RWPE2 (cell line): ENCODE measurements around the gene FADS1.

Source experiments
- ATAC-seq: fragments of 200-7000 bp; cut with Tn5 transposase; 3 replicates; pipeline ENCODE4 v1.9.1; 2021; ENCODE audit warnings: low read depth
- DNase-seq: peaks from one replicate; pipeline ENCODE4 v3.0.0-alpha.2; 2020; ENCODE audit warnings: low spot score
- H3K27ac ChIP-seq: fragments of 450-650 bp; 2 replicates; pipeline ENCODE4 v1.5.1; 2017; ENCODE audit warnings: mild to moderate bottlenecking; ENCODE audit not compliant: poor library complexity, severe bottlenecking
- H3K27me3 ChIP-seq: fragments of 250-450 bp; sonication (Bioruptor Pico); 2 replicates; pipeline ENCODE4 v1.5.1; 2021; ENCODE audit warnings: mild to moderate bottlenecking, moderate library complexity; ENCODE audit not compliant: insufficient read depth, poor library complexity, severe bottlenecking
- H3K36me3 ChIP-seq: fragments of 250-450 bp; sonication (Bioruptor Pico); 2 replicates; pipeline ENCODE4 v1.5.1; 2020; ENCODE audit warnings: low read depth, mild to moderate bottlenecking, moderate library complexity
- H3K4me1 ChIP-seq: fragments of 250-450 bp; sonication (Bioruptor Pico); 2 replicates; pipeline ENCODE4 v1.5.1; 2021; ENCODE audit warnings: mild to moderate bottlenecking, moderate library complexity; ENCODE audit not compliant: insufficient read depth, poor library complexity, severe bottlenecking
- H3K4me3 ChIP-seq: fragments of 250-450 bp; sonication (Bioruptor Pico); 2 replicates; pipeline ENCODE4 v1.5.1; 2021; ENCODE audit warnings: mild to moderate bottlenecking, moderate library complexity; ENCODE audit not compliant: severe bottlenecking
- H3K9me3 ChIP-seq: fragments of 250-450 bp; sonication (Bioruptor Pico); 2 replicates; pipeline ENCODE4 v1.5.1; 2021; ENCODE audit warnings: mild to moderate bottlenecking, moderate library complexity; ENCODE audit not compliant: severe bottlenecking
- CTCF ChIP-seq: fragments of 450-650 bp; IDR thresholded peaks from one replicate; pipeline ENCODE4 v1.5.1; 2017; ENCODE audit warnings: mild to moderate bottlenecking, moderate library complexity; ENCODE audit not compliant: poor library complexity, severe bottlenecking

Gene FADS1

GRCh38 chr11:61771985-61772455 lies 44.8 kb downstream of the FADS1 start:
- no peak overlapping the region for H3K27ac ChIP-seq
- no peaks in the 10 kb centered on the region for H3K36me3 ChIP-seq
- H3K4me1 ChIP-seq: no peaks in the 10 kb centered on the region
- DNase-seq: no peak
- no peaks in the 10 kb centered on the region for H3K9me3 ChIP-seq
- no peak for ATAC-seq
- H3K4me3 ChIP-seq: no peak overlapping the region
- H3K27me3 ChIP-seq: no peaks in the 10 kb centered on the region
- TF ChIP-seq CTCF: no peak

GRCh38 chr11:61771195-61771894 lies 45.5 kb downstream of the FADS1 start:
- Histone ChIP-seq H3K9me3 (no peaks in the 10 kb centered on the region), H3K36me3 (no peaks in the 10 kb centered on the region), H3K27me3 (no peaks in the 10 kb centered on the region), H3K4me3 (no peak overlapping the region), H3K4me1 (no peaks in the 10 kb centered on the region), H3K27ac (no peak overlapping the region)
- no peak for DNase-seq
- ATAC-seq: no peak
- no peak for TF ChIP-seq CTCF

- no peaks in the 10 kb centered on the region for H3K9me3 ChIP-seq
- ATAC-seq (no peak), DNase-seq (no peak)
- H3K4me1 ChIP-seq: no peaks in the 10 kb centered on the region
- no peak overlapping the region for H3K4me3 ChIP-seq
- H3K36me3 ChIP-seq: no peaks in the 10 kb centered on the region
- TF ChIP-seq CTCF: no peak
- no peak overlapping the region for H3K27ac ChIP-seq
- no peaks in the 10 kb centered on the region for H3K27me3 ChIP-seq
Observed at GRCh38 chr11:61769946-61770683, 46.7 kb downstream of the FADS1 start.

GRCh38 chr11:61769169-61769920 lies 47.5 kb downstream of the FADS1 start:
- Histone ChIP-seq H3K4me3 (no peak overlapping the region), H3K27me3 (no peaks in the 10 kb centered on the region), H3K9me3 (no peaks in the 10 kb centered on the region), H3K27ac (no peak overlapping the region), H3K4me1 (no peaks in the 10 kb centered on the region), H3K36me3 (no peaks in the 10 kb centered on the region)
- DNase-seq (no peak), ATAC-seq (no peak)
- TF ChIP-seq CTCF: no peak
